KOPT-K1 (cell line): ENCODE data around the gene SIGLEC6.
A peak's percentile ranks its signal among the peaks of the same experiment; 100 is the strongest.

Experiments
- H3K27ac ChIP-seq: fragments of 200-600 bp; sonication (generic); 2 replicates; pipeline ENCODE4 v1.5.1; 2016; ENCODE audit warnings: antibody characterized with exemption, mild to moderate bottlenecking, low read depth, low read length; ENCODE audit not compliant: poor library complexity, severe bottlenecking
- H3K36me3 ChIP-seq: fragments of 200-600 bp; sonication (generic); 2 replicates; pipeline ENCODE4 v1.5.1; 2017; ENCODE audit warnings: antibody characterized with exemption, mild to moderate bottlenecking, low read length, moderate library complexity; ENCODE audit not compliant: insufficient read depth
- H3K9me3 ChIP-seq: fragments of 200-600 bp; sonication (generic); 2 replicates; pipeline ENCODE4 v1.5.1; 2017; ENCODE audit warnings: antibody characterized with exemption, low read length, mild to moderate bottlenecking; ENCODE audit not compliant: insufficient read depth, poor library complexity, severe bottlenecking

SIGLEC6 gene

DNA sequence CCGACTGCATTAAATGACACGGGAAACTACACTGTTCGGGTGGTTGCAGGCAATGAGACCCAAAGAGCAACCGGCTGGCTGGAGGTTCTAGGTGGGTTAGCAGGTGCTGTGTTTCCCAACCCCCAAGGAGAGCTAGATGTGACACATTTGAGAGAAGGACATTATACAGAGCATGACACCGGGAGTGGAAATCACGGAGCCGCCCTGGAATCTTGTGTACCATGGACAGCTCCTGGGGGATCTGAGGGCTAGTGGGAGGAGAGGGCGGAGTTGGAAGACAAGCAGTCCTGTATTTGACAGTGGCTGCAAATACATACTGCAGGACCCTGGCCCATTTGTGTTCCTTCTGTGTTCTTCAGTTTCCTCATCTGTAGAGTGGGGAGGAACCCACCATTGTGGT, 50.9 kb downstream of the SIGLEC6 start:
- Histone ChIP-seq H3K27ac (no peak overlapping the region), H3K9me3 (no peaks in the 10 kb centered on the region), H3K36me3 (no peaks in the 10 kb centered on the region)

DNA sequence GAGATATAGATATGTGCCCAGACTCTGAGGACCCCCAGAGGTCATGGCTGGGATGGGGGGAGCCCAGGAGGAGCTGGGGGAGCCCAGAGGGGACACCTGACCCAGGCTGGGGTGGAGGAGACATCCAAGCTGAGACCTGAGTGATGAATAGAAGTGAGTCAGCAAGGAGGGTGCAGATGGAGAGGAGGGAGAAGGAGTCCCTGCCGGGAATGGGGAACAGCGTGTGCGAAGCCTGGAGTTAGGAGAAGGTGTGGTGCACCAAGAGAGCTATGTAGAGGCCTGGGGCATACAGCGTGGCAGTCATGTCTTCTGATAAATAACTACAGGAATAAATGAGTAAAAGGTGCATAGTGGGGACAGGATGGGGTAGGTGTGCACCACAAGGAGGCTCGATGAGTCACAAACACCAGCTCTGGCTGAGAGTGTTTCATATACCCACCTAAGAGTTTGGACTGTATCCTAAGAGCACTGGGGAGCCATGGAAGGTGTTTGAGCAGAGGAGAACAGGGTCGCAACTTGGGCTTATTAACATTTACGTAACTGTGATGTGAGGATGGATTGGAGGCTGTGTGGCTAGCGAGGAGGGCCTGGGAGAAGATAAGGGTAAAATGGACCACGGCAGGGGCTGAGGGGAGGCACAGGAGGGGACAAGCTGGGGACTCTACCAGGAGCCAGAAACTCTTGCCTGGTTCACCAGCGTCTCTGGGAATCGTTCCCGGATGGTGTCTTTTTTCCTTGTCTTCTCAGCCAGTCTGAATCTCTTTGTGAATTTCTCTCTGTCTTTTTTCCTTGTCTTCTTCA, 51.7 kb downstream of the SIGLEC6 start:
- no peak overlapping the region for H3K27ac ChIP-seq
- no peaks in the 10 kb centered on the region for H3K36me3 ChIP-seq
- H3K9me3 ChIP-seq: no peaks in the 10 kb centered on the region

DNA sequence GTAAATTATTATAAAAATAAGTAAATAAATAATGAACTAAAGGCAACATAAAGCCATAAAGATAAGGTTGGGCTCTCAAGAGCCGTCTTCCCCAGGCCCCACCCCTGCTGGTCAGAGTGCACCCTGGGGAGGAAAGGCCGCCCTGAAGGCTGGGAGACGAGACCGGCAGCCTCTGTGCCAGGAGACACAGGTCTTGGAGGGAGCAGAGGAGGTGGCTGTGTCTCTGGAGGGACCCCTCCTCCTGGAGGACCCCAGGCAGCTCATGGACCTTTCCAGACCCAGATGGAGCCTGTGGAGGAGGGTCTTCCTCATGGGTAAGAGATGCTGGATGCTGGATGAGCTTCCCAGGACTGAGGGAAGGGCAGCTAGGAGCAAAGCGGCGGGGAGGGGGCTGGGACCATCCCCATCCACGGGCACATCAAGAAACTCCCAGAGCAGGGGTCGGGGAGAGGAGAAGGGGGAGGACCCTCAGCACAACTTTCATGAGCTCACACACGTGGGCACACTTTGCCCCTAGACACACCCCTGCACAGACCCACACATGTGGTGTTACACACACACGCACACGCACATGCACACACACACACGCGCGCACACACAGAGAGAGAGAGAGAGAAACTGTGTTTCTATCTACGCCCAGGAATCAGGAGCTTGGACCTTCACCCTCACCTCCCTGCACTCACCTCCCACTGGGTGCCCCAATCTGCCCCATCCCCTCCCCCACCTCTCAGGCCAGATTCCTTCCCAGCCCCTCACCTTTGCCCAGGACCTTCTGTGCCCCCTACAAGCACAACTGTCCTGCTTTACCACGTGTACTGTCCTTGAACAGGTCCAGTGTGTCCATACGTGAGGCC, 52.9 kb downstream of the SIGLEC6 start, which contains the start of gene CEACAM18:
TSS of gene CEACAM18 (plus strand) at position 159 of the 854 bp plus-strand sequence.
- Histone ChIP-seq H3K36me3 (no peaks in the 10 kb centered on the region), H3K27ac (no peak within 1 kb of the TSS), H3K9me3 (no peaks in the 10 kb centered on the region)

DNA sequence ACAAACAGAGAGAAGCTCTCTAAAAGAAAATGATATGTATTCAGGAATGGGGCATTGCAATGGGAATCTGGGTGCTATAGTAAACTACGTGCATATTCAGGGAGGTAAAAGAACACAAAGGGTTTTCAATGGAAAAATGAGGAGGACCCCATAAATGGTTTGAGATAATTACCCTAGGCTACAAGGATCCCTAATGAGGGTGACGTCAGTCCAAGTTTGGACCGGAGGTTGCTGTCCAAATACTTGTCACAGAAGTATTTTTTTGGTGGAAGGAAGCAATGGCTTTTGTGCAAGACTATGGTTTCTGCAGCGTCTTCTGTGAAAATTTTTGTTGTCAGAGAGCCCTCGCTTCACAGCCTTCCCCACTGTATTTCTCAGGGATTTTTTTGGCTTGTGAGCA, 54.1 kb downstream of the SIGLEC6 start:
- H3K9me3 ChIP-seq: no peaks in the 10 kb centered on the region

DNA sequence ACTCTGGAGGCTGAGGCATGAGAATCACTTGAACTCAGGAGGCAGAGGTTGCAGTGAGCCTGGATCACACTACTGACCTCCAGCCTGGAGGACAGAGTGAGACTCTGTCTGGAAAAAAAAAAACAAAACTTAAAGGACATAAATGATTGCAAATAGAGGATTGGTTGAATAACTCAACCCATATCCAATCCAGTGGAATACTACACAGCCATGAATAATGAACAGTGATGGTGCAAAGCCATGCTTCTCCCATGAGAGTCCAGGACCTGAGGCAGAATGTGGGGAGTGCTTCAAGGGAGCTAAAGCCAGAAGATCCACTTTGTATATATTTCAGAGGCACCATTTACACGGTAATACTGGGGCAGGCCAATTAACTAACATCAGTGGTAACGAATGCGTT, 55.3 kb downstream of the SIGLEC6 start:
- H3K36me3 ChIP-seq: no peaks in the 10 kb centered on the region
- H3K27ac ChIP-seq: no peak overlapping the region
- no peaks in the 10 kb centered on the region for H3K9me3 ChIP-seq

More for the DNA sequence above, 54.1 kb downstream of the SIGLEC6 start:
- Histone ChIP-seq H3K27ac (no peak overlapping the region), H3K36me3 (no peaks in the 10 kb centered on the region)

DNA sequence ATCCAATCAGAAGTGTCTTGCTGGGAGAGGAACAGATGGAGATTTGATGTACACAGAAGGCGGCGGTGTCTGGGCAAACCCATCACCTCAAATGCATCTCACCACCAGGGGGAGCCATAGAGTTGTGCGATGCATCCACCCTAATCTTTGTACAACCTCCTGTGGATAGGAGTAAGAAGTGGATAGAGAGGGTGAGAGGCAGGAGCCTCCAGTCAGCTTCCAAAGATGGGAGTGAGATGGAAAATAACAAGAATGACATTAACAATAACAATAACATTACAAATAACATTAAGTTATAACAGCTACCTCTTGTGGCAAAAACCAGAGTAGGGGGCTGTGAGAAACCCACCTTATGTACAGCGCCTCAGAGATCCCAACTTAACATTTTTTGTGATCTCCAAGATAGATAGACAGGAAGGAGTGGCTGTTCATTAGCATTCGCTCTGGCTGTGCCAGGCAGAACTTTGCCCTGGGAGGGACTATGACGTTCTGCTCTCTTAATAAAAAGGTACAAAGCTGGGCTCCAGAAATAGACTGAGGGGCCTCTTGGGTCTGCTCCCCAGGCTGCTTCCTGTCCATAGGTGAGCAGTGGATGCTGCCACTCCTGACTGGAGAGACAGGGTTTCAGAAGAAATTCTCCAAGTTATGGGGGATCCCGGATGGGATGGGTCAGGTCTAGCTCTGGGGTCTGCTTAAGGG, 58.3 kb downstream of the SIGLEC6 start:
- H3K36me3 ChIP-seq: no peaks in the 10 kb centered on the region

DNA sequence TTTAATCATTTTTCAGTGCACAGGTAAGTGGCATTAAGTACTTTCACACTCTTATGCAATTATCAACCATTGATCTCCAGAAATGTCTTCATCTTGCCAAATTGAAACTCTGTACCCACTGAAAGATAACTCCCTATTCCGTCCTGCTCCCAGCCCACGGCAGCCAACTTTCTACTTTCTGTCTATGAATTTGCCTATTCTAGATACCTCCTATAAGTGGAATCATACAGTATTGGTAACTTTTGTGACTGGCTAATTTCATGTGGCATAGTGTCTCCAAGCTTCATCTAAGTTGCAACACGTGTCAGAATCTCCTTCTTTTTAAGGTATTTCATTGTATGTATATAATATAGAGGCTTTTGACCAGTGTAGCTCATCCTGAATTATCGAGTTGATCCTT, 58.9 kb downstream of the SIGLEC6 start:
- H3K27ac ChIP-seq: no peak overlapping the region
- no peaks in the 10 kb centered on the region for H3K9me3 ChIP-seq
- H3K36me3 ChIP-seq: no peaks in the 10 kb centered on the region

More for the DNA sequence above, 58.3 kb downstream of the SIGLEC6 start:
- no peaks in the 10 kb centered on the region for H3K9me3 ChIP-seq
- no peak overlapping the region for H3K27ac ChIP-seq

DNA sequence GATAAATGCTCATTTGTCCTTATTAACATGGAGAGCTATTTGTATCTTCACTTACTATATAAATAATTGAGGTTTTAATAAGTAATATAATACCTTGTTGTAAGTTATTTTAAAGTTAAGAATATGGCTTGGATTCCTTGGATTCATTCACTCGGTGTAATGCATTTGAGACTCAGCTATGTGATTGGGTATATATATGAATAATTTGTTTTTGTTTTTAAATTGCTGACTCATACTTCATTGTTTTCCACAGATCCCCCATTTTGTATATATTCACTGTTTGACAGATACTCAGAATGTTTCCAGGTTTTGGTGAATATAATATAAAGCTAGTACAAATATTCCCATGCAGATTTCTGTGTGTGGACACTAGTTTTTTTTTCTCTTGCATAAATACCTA, 59.9 kb downstream of the SIGLEC6 start:
- no peak overlapping the region for H3K27ac ChIP-seq
- H3K36me3 ChIP-seq: no peaks in the 10 kb centered on the region
- H3K9me3 ChIP-seq: no peaks in the 10 kb centered on the region

DNA sequence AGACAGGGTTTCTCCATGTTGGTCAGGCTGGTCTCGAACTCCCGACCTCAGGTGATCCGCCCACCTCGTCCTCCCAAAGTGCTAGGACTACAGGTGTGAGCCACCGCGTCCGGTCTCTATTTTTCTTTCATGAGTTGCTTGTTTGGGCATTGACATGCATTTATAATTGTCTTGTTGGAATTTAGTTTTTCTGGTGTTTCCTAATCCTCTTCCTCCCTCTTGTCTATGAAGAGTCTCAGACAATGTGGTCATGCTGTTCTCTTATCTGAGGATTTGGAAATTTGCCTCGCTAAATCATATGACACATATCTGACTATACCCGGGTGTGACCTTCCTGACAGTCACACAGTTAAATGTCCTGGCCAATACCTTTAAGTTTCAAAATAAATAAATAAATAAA, 60.5 kb downstream of the SIGLEC6 start:
- Histone ChIP-seq H3K36me3 (no peaks in the 10 kb centered on the region), H3K27ac (no peak overlapping the region)

DNA sequence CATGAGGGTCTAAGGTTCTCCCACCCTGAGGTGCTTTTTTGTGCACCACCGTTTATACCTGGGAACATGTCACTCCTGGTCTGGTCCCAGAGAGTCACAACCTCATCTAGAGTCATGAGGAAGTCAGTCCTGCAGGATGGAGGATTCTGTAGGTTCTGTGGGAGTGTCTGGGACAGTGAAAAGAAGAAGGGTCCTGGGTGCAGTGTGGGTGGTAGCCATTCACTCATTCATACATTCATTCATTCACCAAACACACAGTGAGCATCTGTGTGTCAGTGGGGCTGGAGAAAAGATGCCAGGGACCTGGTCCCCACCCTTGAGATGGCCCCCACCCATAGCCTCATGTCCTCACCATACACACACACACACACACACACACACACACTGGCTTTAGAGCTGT, 61.8 kb downstream of the SIGLEC6 start:
- Histone ChIP-seq H3K36me3 (no peaks in the 10 kb centered on the region), H3K27ac (peak overlapping the region; percentile 76), H3K9me3 (no peaks in the 10 kb centered on the region)

More for the DNA sequence above, 60.5 kb downstream of the SIGLEC6 start:
- H3K9me3 ChIP-seq: no peaks in the 10 kb centered on the region

DNA sequence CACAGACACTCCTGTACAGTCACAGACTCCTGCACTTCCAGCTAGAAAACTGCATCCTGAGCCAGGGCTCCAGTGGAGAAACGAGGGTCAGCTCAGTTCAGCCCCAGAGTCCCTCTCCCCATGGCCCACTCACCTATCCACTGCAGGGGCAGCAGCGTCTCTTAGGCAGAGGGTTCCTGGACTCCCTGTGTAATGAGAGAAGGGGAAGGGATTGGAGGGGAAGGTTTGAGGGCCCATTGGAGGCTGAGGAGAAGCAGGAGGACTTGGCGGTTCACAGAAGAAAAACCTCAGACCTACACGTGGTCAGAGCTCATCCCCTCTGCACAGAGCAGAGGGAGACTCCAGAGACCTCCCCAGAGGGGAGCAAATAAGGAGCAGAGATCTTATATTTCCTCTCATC, 62.3 kb downstream of the SIGLEC6 start:
- no peaks in the 10 kb centered on the region for H3K36me3 ChIP-seq
- no peaks in the 10 kb centered on the region for H3K9me3 ChIP-seq
- peak overlapping the region; percentile 76 for H3K27ac ChIP-seq

DNA sequence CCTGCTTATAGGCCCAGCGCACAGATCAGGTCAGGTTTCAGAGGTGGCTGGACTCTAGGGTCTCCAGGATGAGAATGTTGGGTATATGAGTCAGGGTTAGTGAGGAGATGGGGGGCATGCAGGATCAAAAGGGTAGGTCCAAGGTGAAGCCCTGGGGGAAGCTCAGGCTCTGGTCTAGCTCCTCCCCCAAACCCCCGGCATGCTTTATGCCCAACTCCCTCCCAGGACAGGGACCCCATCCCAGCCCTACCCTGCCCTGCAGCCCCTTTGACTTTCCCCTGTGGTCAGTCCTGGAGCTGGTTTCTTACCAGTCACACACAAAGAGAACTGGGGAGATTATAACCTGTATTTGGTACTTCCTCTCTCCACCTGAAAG, 62.9 kb downstream of the SIGLEC6 start:
- no peaks in the 10 kb centered on the region for H3K36me3 ChIP-seq
- H3K9me3 ChIP-seq: no peaks in the 10 kb centered on the region
- H3K27ac ChIP-seq: peak overlapping the region; percentile 76

DNA sequence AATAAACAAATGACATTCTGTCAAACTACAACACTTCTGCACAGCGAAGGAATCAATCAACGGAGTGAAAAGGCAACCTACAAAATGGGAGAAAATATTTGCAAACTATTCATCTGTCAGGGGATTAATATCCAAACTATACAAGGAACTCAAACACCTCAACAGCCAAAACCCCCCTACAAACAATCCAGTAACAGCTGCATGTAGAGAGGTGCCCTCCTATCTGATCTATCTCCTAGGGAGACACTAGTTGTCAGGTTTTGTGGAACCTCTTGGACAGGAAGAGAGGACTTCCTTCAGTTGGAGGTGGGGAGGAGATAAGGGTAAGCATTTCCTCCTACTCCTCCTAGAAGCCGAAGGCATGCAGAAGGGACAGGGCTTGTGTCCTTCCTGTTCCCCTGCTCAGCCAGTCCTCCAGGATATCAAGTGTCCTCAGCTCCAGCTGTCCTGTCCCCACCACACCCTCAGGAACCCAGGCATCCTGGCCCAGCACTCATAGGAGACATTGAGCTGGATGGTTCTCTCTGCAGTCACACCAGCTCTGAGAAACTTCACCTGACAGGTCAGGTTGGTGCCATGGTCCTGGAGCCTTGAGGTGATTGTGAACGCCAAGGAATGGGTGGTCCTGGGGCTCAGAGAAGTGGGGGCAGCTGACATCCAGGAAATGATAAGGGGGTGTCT, 63.5 kb downstream of the SIGLEC6 start:
- Histone ChIP-seq H3K9me3 (no peaks in the 10 kb centered on the region), H3K27ac (peak overlapping the region; percentile 76), H3K36me3 (no peaks in the 10 kb centered on the region)
